BLaER1 treated with 17β-estradiol and CSF1 and Interleukin-3, amounts not matched to agents 10 nM and 100 nM (cell line): ENCODE data around the gene ACSM4.
"Not testable (repeated sequence)": the region's sequence is repeated elsewhere in the genome, so short reads cannot be mapped to it uniquely, and the experiment has no call there.

ENCODE experiments used
- H3K27ac ChIP-seq, 11 experiments: shearing (Covaris generic); formaldehyde crosslinking; 2 replicates each; pipeline ENCODE4 v1.8.1; 2022
- H3K27me3 ChIP-seq, 11 experiments: shearing (Covaris generic); formaldehyde crosslinking; 2 replicates each; pipeline ENCODE4 v1.8.1; 2022
- H3K36me3 ChIP-seq, 11 experiments: shearing (Covaris generic); formaldehyde crosslinking; 2 replicates each; pipeline ENCODE4 v1.8.1; 2022
- H3K4me1 ChIP-seq, 10 experiments: shearing (Covaris generic); formaldehyde crosslinking; 2 replicates each; pipeline ENCODE4 v1.8.1; 2022
- H3K4me2 ChIP-seq, 11 experiments: shearing (Covaris generic); formaldehyde crosslinking; 2 replicates each; pipeline ENCODE4 v1.8.1; 2022
- H3K4me3 ChIP-seq, 10 experiments: shearing (Covaris generic); formaldehyde crosslinking; 2 replicates each; pipeline ENCODE4 v1.8.1; 2022
- H3K9ac ChIP-seq, 11 experiments: shearing (Covaris generic); formaldehyde crosslinking; 2 replicates each; pipeline ENCODE4 v1.8.1; 2022
- H3K9me3 ChIP-seq, 11 experiments: shearing (Covaris generic); formaldehyde crosslinking; replicated peaks in 1 of 11; 2 replicates each; pipeline ENCODE4 v1.8.1; 2022
- H4K20me1 ChIP-seq, 11 experiments: shearing (Covaris generic); formaldehyde crosslinking; 2 replicates each; pipeline ENCODE4 v1.8.1; 2022
- Cebpa-rat ChIP-seq, 11 experiments: shearing (Covaris generic); IDR thresholded peaks; 2 replicates each; pipeline ENCODE4 v1.8.1; 2022

The ACSM4 gene

GRCh38 chr12:7303772-7304171 is at the start of gene ACSM4:
TSS of gene ACSM4 (plus strand) at chr12:7304072. CDS start at chr12:7304332, 260 bp downstream.
- H3K27ac ChIP-seq: no peak within 1 kb of the TSS
- no peaks in the 10 kb centered on the region for H3K27me3 ChIP-seq
- H4K20me1 ChIP-seq: no peaks in the 10 kb centered on the region
- no peak within 1 kb of the TSS for H3K4me3 ChIP-seq
- no peaks in the 10 kb centered on the region for H3K9me3 ChIP-seq
- H3K4me1 ChIP-seq: no peaks in the 10 kb centered on the region
- no peak within 1 kb of the TSS for H3K4me2 ChIP-seq
- no peak within 1 kb of the TSS for H3K9ac ChIP-seq
- H3K36me3 ChIP-seq: peaks cover 0 to 21% (median 0%) of the 10 kb centered on the region in 11 experiments; a peak in 2 of 22 replicates
- no peak for TF ChIP-seq Cebpa-rat (IDR thresholded peaks at IDR 0.05)

DNA sequence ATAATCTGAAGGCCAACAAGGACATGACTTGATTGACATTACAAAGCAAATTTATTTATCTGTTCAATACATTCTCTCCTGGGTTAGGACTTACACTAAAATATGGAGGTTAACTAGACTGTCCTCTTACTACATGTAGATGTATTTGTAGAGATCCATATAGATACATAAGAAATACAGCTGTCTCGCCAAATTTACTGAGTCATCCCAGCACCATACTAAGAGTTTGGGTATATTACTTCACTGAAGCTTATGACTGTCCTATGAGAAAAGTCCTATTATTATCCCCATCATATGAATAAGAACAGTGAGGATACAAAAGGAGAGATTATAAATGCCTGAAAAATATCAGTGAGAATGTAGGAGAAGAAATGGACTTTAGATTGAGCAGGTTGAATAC is 44.8 kb upstream of the ACSM4 start:
- TF ChIP-seq Cebpa-rat (IDR thresholded peaks at IDR 0.05): no peak
- Histone ChIP-seq H3K9me3 (no peaks in the 10 kb centered on the region), H3K4me1 (peaks cover 0 to 11% (median 6%) of the 10 kb centered on the region in 10 experiments; a peak in 10 of 20 replicates), H3K9ac (no peak overlapping the region), H4K20me1 (no peaks in the 10 kb centered on the region), H3K4me3 (no peak overlapping the region), H3K4me2 (no peak overlapping the region), H3K27ac (no peak overlapping the region), H3K36me3 (no peaks in the 10 kb centered on the region), H3K27me3 (no peaks in the 10 kb centered on the region)

- H3K4me2 ChIP-seq: no peak overlapping the region
- H3K4me3 ChIP-seq: no peak overlapping the region
- TF ChIP-seq Cebpa-rat (IDR thresholded peaks at IDR 0.05): no peak
- H3K9ac ChIP-seq: no peak overlapping the region
- H3K27me3 ChIP-seq: no peaks in the 10 kb centered on the region
- H3K36me3 ChIP-seq: no peaks in the 10 kb centered on the region
- H4K20me1 ChIP-seq: no peaks in the 10 kb centered on the region
- no peak overlapping the region for H3K27ac ChIP-seq
- H3K4me1 ChIP-seq: peaks cover 0 to 6% (median 0%) of the 10 kb centered on the region in 10 experiments; a peak in 1 of 20 replicates
- H3K9me3 ChIP-seq: peaks cover 0 to 6% (median 0%) of the 10 kb centered on the region in 11 experiments; a peak in 1 of 22 replicates
Measured at GRCh38 chr12:7264538-7264937, 39.3 kb upstream of the ACSM4 start.

GRCh38 chr12:7265251-7265650 is 38.6 kb upstream of the ACSM4 start:
- Histone ChIP-seq H3K27me3 (no peaks in the 10 kb centered on the region), H3K27ac (no peak overlapping the region), H3K4me3 (no peak overlapping the region), H3K4me1 (peaks cover 0 to 8% (median 0%) of the 10 kb centered on the region in 10 experiments; a peak in 1 of 20 replicates), H3K4me2 (no peak overlapping the region), H3K9ac (no peak overlapping the region), H3K9me3 (peaks cover 0 to 6% (median 0%) of the 10 kb centered on the region in 11 experiments; a peak in 1 of 22 replicates), H3K36me3 (no peaks in the 10 kb centered on the region), H4K20me1 (no peaks in the 10 kb centered on the region)
- no peak for TF ChIP-seq Cebpa-rat (IDR thresholded peaks at IDR 0.05)

DNA sequence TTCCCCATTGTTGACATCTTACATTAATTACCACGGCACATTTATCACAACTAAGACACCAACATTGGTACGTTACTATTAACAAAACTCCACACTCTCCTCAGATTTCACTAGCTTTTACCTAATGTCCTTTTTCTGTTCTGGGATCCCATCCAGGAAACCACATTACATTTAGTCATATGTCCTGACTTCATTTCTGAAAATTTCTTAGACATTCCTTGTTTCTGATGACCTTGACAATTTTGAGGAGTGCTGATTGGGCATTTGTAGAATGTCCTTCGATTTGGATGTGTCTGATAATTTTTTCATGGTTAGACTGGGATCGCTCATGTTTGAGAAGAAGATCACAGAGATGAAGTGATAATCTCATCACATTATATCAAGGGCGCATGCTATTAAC is 34.6 kb upstream of the ACSM4 start:
- Histone ChIP-seq H3K9ac (no peak overlapping the region), H3K4me2 (peak overlapping the region in 2 of 11 experiments; percentile 17 to 31; a peak in 2 of 22 replicates), H3K36me3 (no peaks in the 10 kb centered on the region), H3K27ac (no peak overlapping the region), H3K4me1 (peaks cover 0 to 8% (median 0%) of the 10 kb centered on the region in 10 experiments; a peak in 1 of 20 replicates), H3K9me3 (peaks cover 0 to 6% (median 0%) of the 10 kb centered on the region in 11 experiments; a peak in 1 of 22 replicates), H4K20me1 (no peaks in the 10 kb centered on the region), H3K4me3 (no peak overlapping the region), H3K27me3 (no peaks in the 10 kb centered on the region)
- TF ChIP-seq Cebpa-rat (IDR thresholded peaks at IDR 0.05): no peak

- no peaks in the 10 kb centered on the region for H3K36me3 ChIP-seq
- H4K20me1 ChIP-seq: no peaks in the 10 kb centered on the region
- no peak for TF ChIP-seq Cebpa-rat (IDR thresholded peaks at IDR 0.05)
- no peak overlapping the region for H3K9ac ChIP-seq
- H3K4me3 ChIP-seq: no peak overlapping the region
- H3K9me3 ChIP-seq: peaks cover 0 to 4% (median 0%) of the 10 kb centered on the region in 11 experiments; a peak in 4 of 22 replicates
- peaks cover 0 to 8% (median 0%) of the 10 kb centered on the region in 10 experiments; a peak in 1 of 20 replicates for H3K4me1 ChIP-seq
- H3K27ac ChIP-seq: no peak overlapping the region
- H3K27me3 ChIP-seq: no peaks in the 10 kb centered on the region
- no peak overlapping the region for H3K4me2 ChIP-seq
Measured at GRCh38 chr12:7271893-7272514, 31.9 kb upstream of the ACSM4 start.

- not testable (repeated sequence) for H3K27ac ChIP-seq, H3K27me3 ChIP-seq, H4K20me1 ChIP-seq, H3K36me3 ChIP-seq, H3K4me2 ChIP-seq, H3K4me1 ChIP-seq, H3K9ac ChIP-seq, H3K4me3 ChIP-seq
- H3K9me3 ChIP-seq: peaks cover 0 to 30% (median 10%) of the 10 kb centered on the region in 11 experiments; a peak in 11 of 22 replicates
Measured at GRCh38 chr12:7275482-7275881, 28.4 kb upstream of the ACSM4 start.

DNA sequence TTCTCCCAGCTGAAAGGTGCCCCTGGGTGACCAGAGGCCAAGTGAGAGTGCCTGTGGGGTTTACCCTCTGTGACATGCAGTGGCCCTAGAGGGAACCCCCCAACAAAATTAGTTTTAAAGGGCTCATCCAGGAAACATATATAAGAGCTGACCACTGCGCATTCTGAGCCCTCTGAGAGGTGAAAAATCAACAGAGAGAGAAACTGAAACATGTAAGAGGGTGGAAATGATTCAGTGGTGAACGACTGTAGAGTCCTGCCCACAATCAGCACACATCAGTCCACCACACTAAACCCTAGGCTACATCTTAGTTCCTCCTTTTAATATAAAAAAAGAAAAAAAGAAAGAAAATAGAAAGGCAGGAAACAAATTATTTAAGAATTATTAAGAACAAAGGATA is 21.0 kb upstream of the ACSM4 start:
- H3K4me3 ChIP-seq: no peak overlapping the region
- TF ChIP-seq Cebpa-rat (IDR thresholded peaks at IDR 0.05): no peak
- peaks cover 0 to 7% (median 0%) of the 10 kb centered on the region in 11 experiments; a peak in 1 of 22 replicates for H3K36me3 ChIP-seq
- no peaks in the 10 kb centered on the region for H4K20me1 ChIP-seq
- H3K4me1 ChIP-seq: peaks cover 0 to 9% (median 0%) of the 10 kb centered on the region in 10 experiments; a peak in 2 of 20 replicates
- H3K27me3 ChIP-seq: no peaks in the 10 kb centered on the region
- no peak overlapping the region for H3K27ac ChIP-seq
- no peak overlapping the region for H3K9ac ChIP-seq
- no peak overlapping the region for H3K4me2 ChIP-seq
- peaks cover 20 to 65% (median 28%) of the 10 kb centered on the region in 11 experiments; a peak in 21 of 22 replicates for H3K9me3 ChIP-seq

- Histone ChIP-seq H3K36me3 (peaks cover 0 to 13% (median 0%) of the 10 kb centered on the region in 11 experiments; a peak in 2 of 22 replicates), H3K4me1 (no peaks in the 10 kb centered on the region), H3K9me3 (peaks cover 45 to 75% (median 57%) of the 10 kb centered on the region in 11 experiments), H3K27me3 (no peaks in the 10 kb centered on the region), H3K4me2 (no peak overlapping the region), H4K20me1 (no peaks in the 10 kb centered on the region), H3K4me3 (no peak overlapping the region), H3K27ac (no peak overlapping the region), H3K9ac (no peak overlapping the region)
- TF ChIP-seq Cebpa-rat (IDR thresholded peaks at IDR 0.05): no peak
Measured at GRCh38 chr12:7289743-7290142, 14.1 kb upstream of the ACSM4 start.

GRCh38 chr12:7290588-7290987 is 13.3 kb upstream of the ACSM4 start:
- Histone ChIP-seq H3K36me3 (peaks cover 0 to 13% (median 0%) of the 10 kb centered on the region in 11 experiments; a peak in 2 of 22 replicates), H3K9me3 (peaks cover 45 to 67% (median 57%) of the 10 kb centered on the region in 11 experiments)
- H4K20me1 ChIP-seq, H3K4me1 ChIP-seq, H3K27ac ChIP-seq, H3K4me2 ChIP-seq, H3K9ac ChIP-seq, H3K27me3 ChIP-seq, H3K4me3 ChIP-seq: not testable (repeated sequence)
